Glomerular visceral epithelial cell (primary cell): ENCODE results near the gene AFDN.
A peak's percentile ranks its signal among the peaks of the same experiment; 100 is the strongest.

Experiments used
- DNase-seq: peaks from one replicate; pipeline ENCODE4 v3.0.0-alpha.2; 2016; ENCODE audit errors: extremely low spot score

The AFDN gene

DNA sequence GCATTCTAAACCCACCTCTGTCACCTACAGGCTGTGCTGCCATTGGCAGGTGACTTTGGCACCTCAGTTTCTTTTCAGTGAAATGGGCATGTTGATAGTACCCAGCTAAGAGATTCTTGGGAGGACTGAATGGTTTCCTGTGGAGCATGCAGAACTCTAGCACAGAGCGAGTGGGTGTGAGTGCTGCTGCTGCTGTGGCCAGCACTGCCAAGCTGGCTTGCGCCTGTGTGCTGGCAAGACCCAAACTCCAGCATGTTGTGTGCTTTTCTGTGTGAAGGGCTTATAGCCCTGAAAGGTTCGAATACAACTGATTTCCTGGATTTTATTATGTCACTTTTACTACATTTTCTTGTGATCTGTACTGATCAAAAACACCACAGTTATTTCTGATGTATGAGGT lies 92.6 kb downstream of the AFDN start:
- no peak for DNase-seq

DNA sequence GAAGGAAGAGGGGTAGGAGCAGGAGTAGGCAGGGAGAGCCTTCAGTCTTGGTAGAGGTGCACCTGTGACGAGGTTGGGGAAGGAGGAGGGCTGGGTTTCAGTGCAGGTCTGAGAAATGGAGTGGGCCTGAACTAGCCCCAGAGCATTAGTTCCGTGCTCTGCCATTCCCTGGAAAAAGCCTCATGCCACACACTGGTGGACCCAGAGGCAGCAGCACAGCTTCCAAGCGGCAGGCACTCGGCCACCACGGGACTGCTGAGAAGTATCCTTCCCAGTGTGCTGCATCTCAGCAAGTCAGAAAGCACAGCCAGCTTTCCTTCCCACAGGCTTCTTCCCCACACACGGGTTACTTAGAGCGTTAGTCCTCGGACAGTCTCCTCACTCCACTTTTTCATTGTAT lies 93.5 kb downstream of the AFDN start:
- DNase-seq, result no peak

DNA sequence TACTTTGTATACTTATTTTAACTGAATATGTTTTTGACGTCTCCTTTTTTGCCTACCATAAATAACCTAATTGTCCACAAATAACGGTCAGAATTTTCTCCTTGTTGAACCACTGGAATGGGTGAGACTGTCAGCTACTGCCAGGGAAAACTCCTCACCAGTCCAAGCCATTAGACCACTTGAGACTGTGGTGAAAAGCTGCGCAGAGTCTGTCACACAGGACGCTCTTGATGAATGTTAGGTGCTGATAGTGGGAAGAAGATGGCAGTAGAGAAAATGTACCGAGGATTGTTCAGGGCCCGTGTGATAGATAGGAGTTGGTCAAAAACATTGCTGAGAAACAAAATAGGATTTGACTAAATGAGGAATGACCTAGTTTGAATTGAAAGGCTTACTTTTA lies 95.1 kb downstream of the AFDN start:
- no peak for DNase-seq

- DNase-seq, result no peak
Measured at GRCh38 chr6:167925026-167925425, 98.3 kb downstream of the AFDN start.

- no peak for DNase-seq
Measured at GRCh38 chr6:167927246-167927645, 100.5 kb downstream of the AFDN start.

DNA sequence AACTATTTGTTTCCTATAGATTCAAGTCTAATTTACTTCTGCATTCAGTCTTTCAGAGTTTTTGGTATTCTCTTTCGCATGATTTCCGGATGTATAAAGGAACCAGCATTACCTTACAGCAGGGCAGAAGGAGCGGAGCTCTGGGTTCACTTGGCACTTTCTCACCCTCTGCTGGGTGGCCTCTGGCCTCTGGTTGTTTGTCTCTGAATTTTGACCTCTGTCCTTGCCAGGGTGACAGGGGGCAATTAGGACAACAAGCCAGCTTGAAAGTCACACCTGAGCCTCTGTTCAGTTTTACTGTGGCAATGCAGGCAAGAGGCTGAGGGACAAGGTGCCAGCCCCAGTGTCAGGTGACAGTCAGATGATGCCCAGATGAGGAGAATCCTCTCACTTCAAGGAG lies 101.4 kb downstream of the AFDN start:
- no peak for DNase-seq

GRCh38 chr6:167930295-167930694 lies 103.6 kb downstream of the AFDN start:
- DNase-seq, result peak; percentile 93

DNA sequence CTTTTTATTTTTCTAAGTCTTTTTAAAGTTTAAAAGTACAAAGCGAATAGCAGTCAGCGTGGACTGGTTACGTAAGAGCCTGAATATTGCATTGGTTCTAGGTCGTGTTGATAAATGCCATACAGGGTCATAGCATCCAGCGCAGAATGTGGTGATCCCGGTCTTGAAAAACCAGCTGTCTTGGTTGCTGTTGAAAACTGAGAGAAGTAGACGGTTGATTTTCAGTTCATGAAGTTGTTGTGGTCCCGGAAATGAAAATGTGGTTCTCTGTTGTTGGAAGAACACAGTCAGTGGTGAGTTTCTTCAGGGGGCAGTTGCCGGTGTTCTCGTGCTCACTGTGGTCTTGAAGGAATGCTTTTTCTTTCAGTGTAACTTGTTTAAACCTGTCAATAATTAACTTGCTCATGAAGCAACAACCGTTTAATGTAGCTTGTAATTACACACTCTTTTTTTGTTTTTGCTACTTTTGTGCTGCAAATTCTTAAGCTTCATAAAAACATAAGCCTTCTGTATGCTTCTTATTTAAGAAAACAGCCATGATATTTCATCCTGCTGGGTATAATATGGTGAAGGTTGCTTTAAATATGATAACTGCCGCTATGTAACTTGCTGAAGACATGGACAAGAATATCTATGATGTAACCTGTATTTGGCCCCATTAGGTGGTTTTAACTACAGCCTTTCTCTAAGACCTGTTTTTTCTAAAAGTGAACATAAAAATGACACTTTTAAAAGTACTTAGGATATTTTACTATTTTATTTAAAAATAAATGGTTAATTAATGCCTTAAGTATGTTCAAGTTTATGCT lies 106.0 kb downstream of the AFDN start:
- DNase-seq, result peak; percentile 91

- DNase-seq, result peak; percentile 29
Measured at GRCh38 chr6:167933290-167933689, 106.6 kb downstream of the AFDN start.

DNA sequence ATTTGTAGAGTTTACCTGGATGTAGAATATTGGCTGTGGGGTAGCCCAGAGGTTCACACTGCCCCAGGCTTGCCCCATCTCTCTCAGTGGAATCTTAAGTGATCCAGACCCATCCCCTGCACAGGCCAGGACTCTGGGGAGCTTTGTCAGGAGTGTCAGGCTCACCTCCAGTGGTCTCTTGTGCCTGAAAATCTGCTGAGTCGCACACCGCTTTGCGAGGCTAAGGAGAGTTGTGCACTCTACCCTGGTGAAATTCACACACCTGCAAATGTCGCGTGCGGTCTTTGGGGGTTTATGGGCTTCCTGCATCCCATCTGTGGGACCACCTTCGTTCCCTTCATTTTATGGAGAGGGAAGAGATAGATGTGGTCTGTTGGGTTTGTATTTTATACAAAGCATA lies 107.1 kb downstream of the AFDN start:
- no peak for DNase-seq

DNA sequence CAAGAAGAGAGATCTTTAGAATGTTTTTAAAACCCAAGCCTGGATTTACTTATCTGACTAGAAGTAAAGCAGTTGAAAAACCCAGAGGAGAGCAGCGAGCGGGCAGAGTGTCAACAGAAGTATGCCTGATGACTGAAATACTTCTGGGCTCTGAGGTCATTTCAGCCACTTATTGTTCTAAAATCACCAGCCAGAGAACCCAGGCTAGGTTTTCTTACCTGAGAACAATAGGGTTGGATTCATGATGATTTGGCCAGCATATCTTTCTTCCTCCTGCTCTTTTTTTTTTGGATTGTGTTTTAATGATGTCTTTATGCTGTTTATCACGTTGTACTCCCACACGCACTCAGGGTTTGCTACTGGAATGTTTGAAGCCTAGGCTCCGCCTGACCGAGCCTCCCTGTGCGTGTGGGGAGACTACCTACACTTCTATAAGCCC lies 107.7 kb downstream of the AFDN start:
- DNase-seq, result no peak

DNA sequence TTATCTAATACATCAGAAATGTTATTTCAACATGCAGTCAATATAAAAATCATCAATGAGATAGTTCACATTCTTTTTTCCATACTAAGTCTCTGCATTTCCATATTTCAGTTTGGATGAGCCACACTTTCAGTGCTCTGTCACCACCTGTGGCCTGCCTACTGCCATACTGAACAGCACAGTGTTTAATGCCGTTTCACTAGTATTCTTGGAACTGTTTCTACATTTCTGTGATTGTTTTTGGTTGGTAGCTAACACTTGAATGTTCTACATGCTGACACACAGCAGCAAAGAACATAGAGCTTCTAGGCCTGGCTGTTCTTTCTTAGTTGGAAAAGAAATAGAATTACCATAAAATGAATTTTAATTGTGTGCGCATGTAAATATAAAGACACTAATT lies 109.3 kb downstream of the AFDN start:
- no peak for DNase-seq

- DNase-seq, result no peak
Measured at GRCh38 chr6:167937301-167937700, 110.6 kb downstream of the AFDN start.

DNA sequence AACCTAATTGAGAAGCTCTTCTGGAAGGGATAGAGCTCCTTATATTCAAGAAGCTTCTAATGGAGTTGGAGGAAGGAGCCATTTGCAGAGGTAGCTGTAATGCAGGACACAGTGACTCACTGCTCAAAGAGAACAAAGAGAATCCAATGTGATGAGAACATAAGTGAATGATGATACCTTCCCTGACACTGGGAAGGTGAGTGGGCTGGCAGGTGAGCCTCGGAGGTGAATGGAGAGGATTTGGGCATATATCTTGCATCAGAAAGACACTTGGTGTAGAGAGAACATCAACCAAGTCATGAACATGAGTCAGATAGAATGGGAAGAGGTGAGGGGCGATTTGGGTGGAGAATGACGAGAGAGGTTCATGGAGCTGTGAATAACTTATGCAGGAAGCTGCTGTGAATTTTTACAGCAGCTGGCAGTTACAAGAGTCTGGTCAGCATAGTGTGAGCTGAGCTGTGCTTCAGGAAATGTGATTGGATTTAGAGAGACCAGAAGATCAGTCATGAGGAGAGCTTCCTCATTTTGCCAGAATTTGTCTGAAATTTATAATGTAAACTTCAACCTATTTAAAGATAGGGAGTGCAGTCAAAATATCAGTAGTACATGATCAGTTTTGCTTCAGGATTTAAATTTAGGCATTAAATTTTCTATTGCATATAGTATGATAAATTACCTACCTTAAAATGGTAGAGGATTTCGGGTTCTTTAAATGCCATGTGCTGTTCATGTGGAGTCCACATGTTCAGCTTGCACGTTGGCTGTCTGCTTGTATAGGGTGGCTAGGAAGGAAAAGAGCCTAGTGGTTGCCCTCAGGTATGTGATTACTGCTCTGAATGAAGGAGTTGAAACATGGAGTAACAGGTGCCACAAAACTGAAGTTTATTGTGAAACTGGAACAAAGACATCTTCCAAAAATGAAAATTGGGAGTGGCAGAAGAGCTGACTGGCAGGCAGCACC lies 111.5 kb downstream of the AFDN start:
- peak; percentile 56 for DNase-seq

- no peak for DNase-seq
Measured at GRCh38 chr6:167941822-167942221, 115.1 kb downstream of the AFDN start.

GRCh38 chr6:167944130-167944529 lies 117.4 kb downstream of the AFDN start:
- no peak for DNase-seq

- DNase-seq, result peak; percentile 56
Measured at GRCh38 chr6:167946007-167946406, 119.3 kb downstream of the AFDN start.

DNA sequence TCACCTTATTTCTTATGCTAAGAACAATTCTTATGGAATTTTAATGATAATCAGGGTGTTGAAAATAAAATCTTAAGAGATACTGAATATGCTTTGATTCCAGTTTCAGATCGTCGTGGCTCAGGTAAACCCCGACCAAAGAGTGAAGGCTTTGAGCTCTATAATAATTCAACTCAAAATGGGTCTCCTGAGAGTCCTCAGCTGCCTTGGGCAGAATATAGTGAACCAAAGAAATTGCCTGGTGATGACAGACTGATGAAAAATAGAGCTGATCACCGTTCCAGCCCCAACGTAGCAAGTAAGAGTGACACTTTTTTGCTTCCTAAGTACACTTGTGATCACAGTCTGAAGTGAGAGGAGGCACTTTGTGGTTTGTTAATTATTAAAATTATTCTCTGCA lies 119.9 kb downstream of the AFDN start:
- DNase-seq, result no peak

GRCh38 chr6:167947716-167948115 lies 121.0 kb downstream of the AFDN start:
- DNase-seq, result no peak

GRCh38 chr6:167948716-167949115 lies 122.0 kb downstream of the AFDN start:
- no peak for DNase-seq

DNA sequence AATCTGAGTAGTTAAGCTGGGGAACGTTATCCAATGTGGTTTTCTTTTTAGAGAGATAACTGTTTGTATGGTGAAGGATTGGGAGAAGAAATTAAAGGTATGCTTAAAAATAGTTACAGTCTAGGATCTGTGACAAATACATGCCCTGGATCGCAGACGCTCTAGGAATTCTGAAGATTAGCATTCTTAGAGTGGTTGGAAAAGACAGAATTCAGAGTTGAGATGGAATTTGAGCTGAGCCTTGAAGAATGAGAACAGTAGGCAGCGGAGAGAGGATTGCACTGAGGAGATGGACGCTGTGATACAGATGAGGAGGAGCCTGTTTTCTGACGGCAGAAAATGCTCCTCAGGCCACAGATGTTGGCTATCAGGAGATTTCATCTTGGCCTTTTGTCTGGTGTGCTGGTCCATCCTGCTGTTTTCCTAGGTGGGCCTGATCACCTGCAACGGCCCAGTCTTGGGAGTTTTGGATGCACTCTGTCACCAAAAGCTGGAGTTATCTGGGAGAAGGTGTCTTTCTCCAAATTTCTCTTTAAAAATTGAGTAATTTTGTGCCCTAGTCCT lies 122.5 kb downstream of the AFDN start:
- DNase-seq, result no peak

DNA sequence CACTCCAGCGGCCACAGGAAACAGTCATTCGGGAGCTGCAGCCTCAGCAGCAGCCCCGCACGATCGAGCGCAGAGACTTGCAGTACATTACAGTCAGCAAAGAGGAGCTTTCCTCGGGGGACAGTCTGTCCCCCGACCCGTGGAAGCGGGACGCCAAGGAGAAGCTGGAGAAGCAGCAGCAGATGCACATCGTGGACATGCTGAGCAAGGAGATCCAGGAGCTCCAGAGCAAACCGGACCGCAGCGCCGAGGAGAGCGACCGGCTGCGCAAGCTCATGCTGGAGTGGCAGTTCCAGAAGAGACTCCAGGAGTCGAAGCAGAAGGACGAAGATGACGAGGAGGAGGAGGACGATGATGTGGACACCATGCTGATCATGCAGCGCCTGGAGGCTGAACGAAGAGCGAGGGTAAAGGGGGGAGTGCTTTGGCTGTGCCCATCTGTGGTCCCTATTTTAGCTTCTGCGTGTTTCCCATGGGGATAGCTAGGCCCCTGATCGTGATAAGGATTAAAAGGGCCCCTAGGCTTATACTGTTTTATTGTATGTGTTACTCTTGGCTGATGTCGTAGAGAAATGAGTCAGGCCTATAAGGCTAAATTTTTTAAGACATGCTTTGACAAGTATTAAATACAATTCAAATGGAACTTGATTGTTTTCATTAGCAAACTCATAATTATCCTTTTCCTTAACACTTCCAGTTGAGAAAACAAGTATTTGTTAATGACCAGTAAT lies 125.2 kb downstream of the AFDN start:
- DNase-seq, result no peak
